Activated naive CD8-positive, alpha-beta T cell treated with anti-CD3 and anti-CD28 coated beads, Interleukin-2, amount 10 ng/mL, durations not matched to agents 7 days and 5 days (primary cell): ENCODE measurements around the gene FAU. TPM values are rescaled to one million over a fixed set of nuclear protein-coding genes. Genes with fewer than 3 reads are reported as not detected.

Experiments used
- ATAC-seq: fragments of 150-1000 bp; cut with Tn5 transposase; one replicate; pipeline ENCODE4 v1.10.0; 2021; ENCODE audit warnings: low read depth, moderate library complexity
- POLR2A ChIA-PET: fragments of 350-600 bp; sonication (Branson Sonifier 250); formaldehyde crosslinking; loops from one replicate; lab custom pipeline; 2021; ENCODE audit warnings: antibody characterized with exemption; lab: Charles Lee
- DNase-seq: peaks from one replicate; pipeline ENCODE4 v3.0.0; 2021
- H3K27ac Mint-ChIP-seq: one replicate; pipeline ENCODE4 v1.8.0; 2022; ENCODE audit warnings: mild to moderate bottlenecking, mixed read lengths
- H3K27me3 Mint-ChIP-seq: one replicate; pipeline ENCODE4 v1.8.0; 2022; ENCODE audit warnings: mild to moderate bottlenecking, moderate library complexity, mixed read lengths
- H3K36me3 Mint-ChIP-seq: one replicate; pipeline ENCODE4 v1.8.0; 2021; ENCODE audit warnings: mild to moderate bottlenecking, mixed read lengths
- H3K4me1 Mint-ChIP-seq: one replicate; pipeline ENCODE4 v1.8.0; 2021; ENCODE audit warnings: mixed read lengths
- H3K4me3 Mint-ChIP-seq: one replicate; pipeline ENCODE4 v1.8.0; 2022; ENCODE audit warnings: mild to moderate bottlenecking, moderate library complexity, mixed read lengths
- H3K9me3 Mint-ChIP-seq: one replicate; pipeline ENCODE4 v1.8.0; 2021; ENCODE audit warnings: mixed read lengths
- total RNA-seq, 2 experiments: library from RNA; stranded (reverse); gene quantifications; one replicate each; pipeline ENCODE4 v1.2.3, GENCODE V29; 2021

FAU gene
- total RNA-seq, 2 experiments from 2014 or later = 1,110 to 1,162 TPM

- Mint-ChIP-seq H3K9me3 (no peaks in the 10 kb centered on the region), H3K27ac (peak overlapping the region; percentile 100), H3K4me1 (peaks cover 29% of the 10 kb centered on the region), H3K27me3 (no peaks in the 10 kb centered on the region), H3K4me3 (peak overlapping the region; percentile 99), H3K36me3 (peaks cover 4% of the 10 kb centered on the region)
- POLR2A ChIA-PET = interaction anchor here (0.6 to 3.8 kb wide), 6 partner anchors 12 to 365 kb away, joined by 3 to 62 read pairs (median 16); partner anchors contain the start of genes CAPN1, FAU, MALAT1 and MRPL49
- DNase-seq = peak; percentile 55
- ATAC-seq = no peak
Observed at GRCh38 chr11:65133724-65134123, 11.8 kb upstream of the FAU start.

DNA sequence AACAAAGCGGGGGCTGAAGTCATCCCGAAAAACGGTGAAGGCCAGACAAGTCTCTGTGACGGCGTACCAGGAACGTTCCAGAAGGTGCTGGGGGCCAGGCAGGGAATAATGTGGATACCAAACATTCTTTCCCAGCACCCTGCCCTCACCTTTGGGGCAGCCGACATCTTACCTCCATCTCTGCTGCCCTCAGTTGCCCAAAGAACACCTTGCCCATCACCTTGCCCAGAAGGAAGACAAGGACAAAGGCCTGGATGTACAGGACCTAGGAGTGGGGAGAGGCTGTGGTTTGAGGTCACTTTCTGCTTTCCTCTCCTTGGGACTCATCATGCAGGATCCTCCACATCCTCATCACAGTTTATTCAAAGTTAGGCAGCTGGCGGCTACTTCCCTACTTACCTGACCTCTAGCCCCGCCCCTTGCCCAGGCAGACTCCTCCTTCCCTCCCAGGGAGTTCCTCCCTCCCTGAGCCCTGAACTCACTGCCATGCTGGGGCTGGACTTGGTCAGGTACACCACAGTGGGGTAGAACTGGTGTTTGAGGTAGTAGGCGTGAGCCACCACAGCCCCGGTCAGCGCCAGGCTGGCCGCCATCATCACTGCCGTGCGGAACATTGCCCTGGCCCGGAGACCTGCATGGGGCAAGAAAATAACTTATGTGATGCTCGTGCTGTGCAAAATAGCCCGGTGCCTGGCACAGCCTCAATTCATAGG lies 11.2 kb upstream of the FAU start:
- H3K4me3 Mint-ChIP-seq = peak overlapping the region; percentile 99
- no peaks in the 10 kb centered on the region for H3K9me3 Mint-ChIP-seq
- POLR2A ChIA-PET = interaction anchor here (0.6 to 3.8 kb wide), 5 partner anchors 12 to 103 kb away, joined by 3 to 62 read pairs (median 29); partner anchors contain the start of genes CAPN1, FAU, MRPL49 and VPS51
- H3K4me1 Mint-ChIP-seq = peaks cover 29% of the 10 kb centered on the region
- DNase-seq (peak; percentile 66), ATAC-seq (no peak)
- H3K27ac Mint-ChIP-seq = peak overlapping the region; percentile 100
- H3K27me3 Mint-ChIP-seq = no peaks in the 10 kb centered on the region
- H3K36me3 Mint-ChIP-seq = peaks cover 4% of the 10 kb centered on the region

- Mint-ChIP-seq H3K4me3 (peak overlapping the region; percentile 99), H3K4me1 (peaks cover 29% of the 10 kb centered on the region), H3K27ac (peak overlapping the region; percentile 45), H3K27me3 (no peaks in the 10 kb centered on the region), H3K36me3 (peaks cover 4% of the 10 kb centered on the region), H3K9me3 (no peaks in the 10 kb centered on the region)
- no peak for ATAC-seq
- DNase-seq = no peak
- POLR2A ChIA-PET = interaction anchor here (1.1 to 3.8 kb wide), 4 partner anchors 10 to 49 kb away, joined by 3 to 62 read pairs (median 30); partner anchors contain the start of genes CAPN1, FAU, MRPL49 and ZNHIT2
Observed at GRCh38 chr11:65132238-65132987, 10.5 kb upstream of the FAU start.

DNA sequence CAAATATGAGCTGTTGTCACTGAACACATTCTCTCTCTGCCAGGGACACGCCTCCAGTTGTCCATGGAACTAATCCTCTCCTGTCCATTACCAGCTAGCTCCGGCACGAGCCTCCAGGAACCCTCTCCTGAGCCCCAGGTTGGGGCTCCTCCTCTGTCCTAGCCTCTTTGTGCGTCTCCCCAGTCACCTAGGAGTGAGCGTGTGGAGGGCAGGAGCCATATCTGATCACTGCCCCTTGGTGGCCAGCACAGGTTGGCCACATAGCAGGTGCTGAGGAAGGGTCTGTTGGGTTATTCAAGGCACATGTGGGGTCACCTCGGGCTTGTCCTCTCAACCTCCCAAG lies 9.9 kb upstream of the FAU start:
- Mint-ChIP-seq H3K9me3 (no peaks in the 10 kb centered on the region), H3K36me3 (peaks cover 4% of the 10 kb centered on the region), H3K4me1 (peaks cover 29% of the 10 kb centered on the region), H3K27ac (no peak overlapping the region), H3K4me3 (no peak overlapping the region), H3K27me3 (no peaks in the 10 kb centered on the region)
- POLR2A ChIA-PET = interaction anchor here (1.1 kb wide), 1 partner anchor 10 kb away, joined by 3 read pairs; the partner anchor contains the start of genes FAU and MRPL49
- DNase-seq (no peak), ATAC-seq (no peak)

GRCh38 chr11:65131417-65131776 lies 9.5 kb upstream of the FAU start:
- no peaks in the 10 kb centered on the region for H3K9me3 Mint-ChIP-seq
- peaks cover 6% of the 10 kb centered on the region for H3K36me3 Mint-ChIP-seq
- peaks cover 25% of the 10 kb centered on the region for H3K4me1 Mint-ChIP-seq
- H3K4me3 Mint-ChIP-seq = no peak overlapping the region
- no peaks in the 10 kb centered on the region for H3K27me3 Mint-ChIP-seq
- ATAC-seq (no peak), DNase-seq (no peak)
- POLR2A ChIA-PET = interaction anchor here (0.5 to 1.1 kb wide), 3 partner anchors 9 to 19 kb away, joined by 3 to 4 read pairs (median 3); partner anchors contain the start of genes FAU and MRPL49
- H3K27ac Mint-ChIP-seq = no peak overlapping the region

- peaks cover 20% of the 10 kb centered on the region for H3K4me1 Mint-ChIP-seq
- H3K4me3 Mint-ChIP-seq = no peak overlapping the region
- POLR2A ChIA-PET = interaction anchor here (0.5 to 0.6 kb wide), 2 partner anchors 8 to 19 kb away, joined by 3 to 4 read pairs; no protein-coding TSS in a partner anchor
- DNase-seq = no peak
- peaks cover 7% of the 10 kb centered on the region for H3K36me3 Mint-ChIP-seq
- no peaks in the 10 kb centered on the region for H3K9me3 Mint-ChIP-seq
- H3K27me3 Mint-ChIP-seq = no peaks in the 10 kb centered on the region
- H3K27ac Mint-ChIP-seq = no peak overlapping the region
- ATAC-seq = no peak
Observed at GRCh38 chr11:65130631-65131416, 8.9 kb upstream of the FAU start.

DNA sequence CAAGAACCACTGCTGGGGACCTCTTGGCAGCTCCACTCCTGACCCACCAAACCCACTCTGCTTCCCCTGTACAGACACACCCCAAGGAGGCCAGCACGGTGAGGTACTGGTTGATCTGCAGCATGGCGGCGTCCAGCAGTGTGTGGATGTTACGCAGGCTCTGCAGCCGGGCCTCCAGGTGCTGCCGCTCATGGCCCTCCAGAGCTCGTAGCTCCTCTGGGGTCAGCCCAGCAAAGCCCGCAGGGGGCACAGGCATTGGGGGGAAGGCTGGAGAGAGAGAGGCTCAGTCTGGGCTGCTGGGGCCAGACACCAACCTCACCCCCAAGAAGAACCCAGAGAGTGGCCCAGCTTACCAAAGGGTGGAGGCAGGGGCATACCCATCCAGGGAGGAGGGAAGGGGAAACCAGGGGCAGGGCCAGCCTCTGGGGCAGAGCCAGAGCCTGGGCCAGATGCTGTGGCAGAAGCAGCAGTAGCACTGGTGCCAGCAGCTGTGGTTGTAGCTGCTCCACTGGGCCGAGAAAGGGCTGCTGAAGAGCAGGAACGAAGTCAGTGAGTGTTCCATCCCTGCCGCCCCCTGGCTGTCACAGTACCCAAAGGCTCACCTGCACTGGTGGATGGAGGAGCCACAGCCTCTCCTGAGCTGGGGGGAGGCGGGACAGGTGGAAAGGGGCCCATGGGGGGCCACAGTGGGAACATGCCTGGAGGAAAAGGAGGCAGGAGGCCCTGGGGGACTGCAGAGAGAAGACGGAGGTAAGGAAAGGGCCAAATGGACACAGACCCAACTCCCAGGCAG lies 7.9 kb upstream of the FAU start:
- H3K4me1 Mint-ChIP-seq = peaks cover 19% of the 10 kb centered on the region
- H3K36me3 Mint-ChIP-seq = peaks cover 7% of the 10 kb centered on the region
- no peak overlapping the region for H3K4me3 Mint-ChIP-seq
- H3K27me3 Mint-ChIP-seq = no peaks in the 10 kb centered on the region
- no peak overlapping the region for H3K27ac Mint-ChIP-seq
- no peak for ATAC-seq
- POLR2A ChIA-PET = interaction anchor here (0.5 to 1.3 kb wide), 3 partner anchors 12 to 687 kb away, joined by 3 to 4 read pairs (median 4); partner anchors contain the start of gene ZNHIT2
- no peaks in the 10 kb centered on the region for H3K9me3 Mint-ChIP-seq
- peak; percentile 13 for DNase-seq

DNA sequence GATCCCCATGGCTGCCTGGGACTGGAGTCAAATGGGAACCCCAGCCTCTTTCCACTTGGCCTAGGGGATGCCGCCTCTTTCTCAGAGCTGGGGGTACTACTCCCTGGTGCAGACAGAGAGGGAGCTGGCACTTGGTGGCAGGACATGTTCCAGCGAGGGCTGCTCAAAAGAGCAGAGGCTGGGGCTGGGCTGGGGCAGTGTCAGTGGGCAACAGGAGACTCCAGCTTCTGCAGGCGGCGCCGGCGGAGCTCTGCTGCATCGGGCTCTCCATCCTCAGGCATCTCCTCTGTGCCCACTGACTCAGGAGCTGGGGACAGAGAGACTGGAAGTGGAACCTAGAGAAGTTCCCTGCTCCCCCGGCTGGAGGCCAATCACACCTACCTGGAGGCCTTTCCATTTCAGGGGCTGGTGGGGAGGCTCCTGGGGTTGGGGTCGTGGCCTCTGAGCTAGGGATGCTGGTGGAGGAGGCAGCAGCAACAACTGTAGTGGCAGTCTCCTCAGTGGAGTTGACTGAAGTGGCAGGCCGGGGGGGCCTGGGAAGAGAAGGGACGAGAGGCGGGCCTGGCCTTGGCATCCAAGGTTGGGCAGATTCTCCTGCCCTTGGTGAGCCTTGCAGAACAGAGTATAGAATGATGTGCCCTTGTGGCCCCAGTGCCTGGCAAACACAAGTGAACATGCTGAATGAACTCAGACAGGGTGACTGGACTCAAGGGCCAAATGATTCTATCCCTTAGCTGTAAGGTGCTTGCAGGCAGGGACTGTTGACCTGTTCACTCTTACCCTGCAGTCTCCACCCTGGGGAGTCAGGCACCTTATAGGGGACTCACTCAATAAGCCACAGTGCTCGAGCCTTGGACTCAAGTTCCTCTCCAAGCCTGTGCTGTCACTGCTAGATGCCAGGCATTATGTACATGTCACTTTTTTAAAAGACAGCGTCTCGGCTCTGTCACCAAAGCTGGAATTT lies 6.5 kb upstream of the FAU start:
- Mint-ChIP-seq H3K27me3 (no peaks in the 10 kb centered on the region), H3K4me3 (no peak overlapping the region), H3K27ac (no peak overlapping the region), H3K4me1 (peaks cover 18% of the 10 kb centered on the region), H3K36me3 (peaks cover 7% of the 10 kb centered on the region), H3K9me3 (no peaks in the 10 kb centered on the region)
- POLR2A ChIA-PET = interaction anchor here (1.3 to 1.7 kb wide), 2 partner anchors 11 to 12 kb away, joined by 4 read pairs; partner anchors contain the start of gene ZNHIT2
- no peak for ATAC-seq
- DNase-seq = peak; percentile 22

DNA sequence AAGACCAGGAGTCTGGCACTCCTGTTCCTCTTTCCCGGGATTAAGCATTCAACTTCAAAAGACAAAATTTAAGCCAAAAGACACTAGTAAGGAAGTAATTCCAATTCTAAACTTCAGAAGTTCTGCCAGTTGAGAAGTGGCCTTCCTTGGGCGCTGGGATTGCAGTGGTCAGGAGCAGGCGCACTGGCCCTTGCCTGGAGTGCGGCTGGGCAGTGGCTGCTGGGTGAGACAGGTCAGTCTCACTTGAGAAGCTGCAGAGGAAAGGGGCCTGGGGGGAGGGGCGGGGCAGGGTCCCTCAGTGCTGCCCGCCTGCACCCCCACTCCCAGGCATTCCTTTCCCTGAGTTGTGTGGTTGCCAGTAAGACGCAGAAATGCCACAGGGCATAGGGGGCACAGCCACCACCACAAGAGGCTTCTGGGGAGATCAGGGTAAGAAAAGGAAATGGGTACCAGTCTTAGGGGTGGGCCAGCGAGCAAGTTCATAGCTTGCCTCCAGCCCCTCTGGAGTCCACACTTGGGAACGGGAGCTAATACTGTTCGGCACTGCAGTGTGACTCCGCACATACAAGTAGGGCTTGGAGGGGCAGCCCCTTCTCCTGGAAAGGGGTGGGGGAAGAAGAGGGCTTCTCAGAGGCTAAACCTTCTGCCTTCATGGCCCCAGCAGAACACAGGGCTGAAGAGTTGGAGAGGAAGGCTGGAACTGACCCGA lies 5.7 kb upstream of the FAU start:
- DNase-seq = no peak
- H3K27ac Mint-ChIP-seq = no peak overlapping the region
- H3K9me3 Mint-ChIP-seq = no peaks in the 10 kb centered on the region
- no peak for ATAC-seq
- H3K27me3 Mint-ChIP-seq = no peaks in the 10 kb centered on the region
- H3K4me1 Mint-ChIP-seq = peaks cover 12% of the 10 kb centered on the region
- peaks cover 7% of the 10 kb centered on the region for H3K36me3 Mint-ChIP-seq
- no peak overlapping the region for H3K4me3 Mint-ChIP-seq
- POLR2A ChIA-PET = interaction anchor here (1.7 kb wide), 1 partner anchor 11 kb away, joined by 4 read pairs; no protein-coding TSS in a partner anchor

DNA sequence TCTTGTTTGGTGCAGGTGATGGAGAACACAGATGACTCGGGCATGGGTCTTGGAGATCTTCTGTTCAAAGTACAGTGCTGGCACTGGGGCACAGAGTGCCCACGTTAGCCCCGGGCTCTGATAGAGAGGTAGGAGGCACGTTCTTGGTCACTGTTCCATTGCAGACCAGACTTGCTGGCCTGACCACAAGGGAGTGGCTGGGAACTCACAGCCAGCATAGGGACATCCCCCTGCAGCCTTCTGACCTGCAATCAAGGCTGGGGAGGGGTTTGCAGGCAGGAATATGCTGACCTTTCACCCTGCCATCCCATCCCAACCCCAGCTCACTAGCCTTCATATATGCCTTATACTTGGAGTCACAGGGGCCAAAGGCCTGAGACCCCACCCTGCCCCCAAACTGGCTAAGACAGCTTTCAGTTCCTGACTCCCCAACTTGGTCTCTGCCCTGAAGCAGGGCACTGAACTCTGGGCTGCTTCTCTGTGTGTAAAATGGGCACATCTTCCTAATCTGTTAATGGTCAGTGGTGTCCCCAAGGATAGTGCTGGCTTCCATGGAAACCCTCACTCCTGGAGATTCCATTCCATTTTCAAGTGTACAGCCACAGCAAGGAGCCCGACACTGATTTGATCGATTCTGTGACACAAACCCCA lies 4.8 kb upstream of the FAU start:
- H3K4me3 Mint-ChIP-seq = no peak overlapping the region
- H3K9me3 Mint-ChIP-seq = no peaks in the 10 kb centered on the region
- peaks cover 9% of the 10 kb centered on the region for H3K36me3 Mint-ChIP-seq
- no peaks in the 10 kb centered on the region for H3K27me3 Mint-ChIP-seq
- ATAC-seq (no peak), DNase-seq (no peak)
- H3K4me1 Mint-ChIP-seq = peaks cover 10% of the 10 kb centered on the region
- POLR2A ChIA-PET = interaction anchor here (1.7 kb wide), 1 partner anchor 10 kb away, joined by 4 read pairs; no protein-coding TSS in a partner anchor
- no peak overlapping the region for H3K27ac Mint-ChIP-seq
